HCT116 (cell line): ENCODE measurements around the gene RHBDF2. TPM values are rescaled to one million over a fixed set of nuclear protein-coding genes. Genes with fewer than 3 reads are reported as not detected.

ENCODE experiments used
- ATAC-seq: fragments of 200-7000 bp; cut with Tn5 transposase; 2 replicates; pipeline ENCODE4 v1.9.1; 2020; ENCODE audit warnings: mild to moderate bottlenecking, moderate library complexity
- BruUV-seq: library from RNA; stranded (reverse); fragments of 400-500 nt; replicated peaks from 2 replicates; lab custom pipeline; 2021; lab: Mats Ljungman, UMichigan
- CTCF ChIA-PET: fragments of 300-600 bp; sonication (Branson Sonifier 250); formaldehyde crosslinking; loops from one replicate; lab custom pipeline; 2021; ENCODE audit warnings: antibody characterized with exemption; lab: Charles Lee
- POLR2A ChIA-PET: fragments of 300-600, 350-600 bp; sonication (Branson Sonifier 250); formaldehyde crosslinking; loops from one replicate; lab custom pipeline; 2021; ENCODE audit warnings: antibody characterized with exemption; lab: Charles Lee
- RAD21 ChIA-PET, 2 experiments: fragments of 300-600 bp; sonication (Branson Sonifier 250); formaldehyde crosslinking; loops; one replicate each; lab custom pipeline; 2023; ENCODE audit warnings: low total read pairs in 2 of 2; ENCODE audit not compliant: uncharacterized antibody in 2 of 2, unreplicated experiment in 2 of 2, low non-redundant PET in 1 of 2; lab: Charles Lee
- DNase-seq: peaks from one replicate; pipeline ENCODE4 v3.0.0-alpha.2; 2010; ENCODE audit warnings: low read depth, low spot score
- H2AFZ ChIP-seq: fragments of 200-600 bp; shearing (Covaris generic), sonication (generic); 2 replicates; pipeline ENCODE4 v1.6.1; 2017; ENCODE audit warnings: low read depth, mixed run types, mixed read lengths, antibody characterized with exemption, low read length; ENCODE audit not compliant: poor library complexity, severe bottlenecking
- H3K27ac ChIP-seq: 2 replicates; pipeline ENCODE4 v1.5.1; 2012; ENCODE audit warnings: low read depth, low read length
- H3K27me3 ChIP-seq: fragments of 200-600 bp; sonication (generic); 2 replicates; pipeline ENCODE4 v1.6.1; 2016; ENCODE audit warnings: mixed run types, low read length, mixed read lengths; ENCODE audit not compliant: insufficient read depth
- H3K36me3 ChIP-seq, 2 experiments: fragments of 200-500 bp in 1 of 2; fragments of 200-600 bp in 1 of 2; sonication (Bioruptor generic) in 1 of 2; sonication (generic) in 1 of 2; 2 replicates each; pipeline versions ENCODE4 v1.5.1 to v1.6.1; 2014 to 2016; ENCODE audit warnings: low read length in 2 of 2, inconsistent platforms in 1 of 2, mixed read lengths in 1 of 2, mixed run types in 1 of 2; ENCODE audit not compliant: insufficient read depth in 2 of 2, control insufficient read depth in 1 of 2
- H3K4me1 ChIP-seq, 2 experiments: fragments of 200-600 bp in 1 of 2; sonication (generic) in 1 of 2; 2 replicates each; pipeline versions ENCODE4 v1.5.1 to v1.6.1; 2012 to 2017; ENCODE audit warnings: low read length in 2 of 2, inconsistent platforms in 1 of 2, mild to moderate bottlenecking in 1 of 2, mixed read lengths in 1 of 2, mixed run types in 1 of 2, moderate library complexity in 1 of 2; ENCODE audit not compliant: insufficient read depth in 2 of 2, control insufficient read depth in 1 of 2
- H3K4me2 ChIP-seq: fragments of 200-600 bp; sonication (generic); 2 replicates; pipeline ENCODE4 v1.6.1; 2017; ENCODE audit warnings: mixed run types, low read length, mixed read lengths
- H3K4me3 ChIP-seq, 2 experiments: fragments of 200-600 bp in 1 of 2; sonication (generic) in 1 of 2; replicated peaks in 1 of 2; 2 replicates each; pipeline ENCODE4 v1.5.1; 2011 to 2016; ENCODE audit warnings: low read length in 2 of 2, control low read depth in 1 of 2, low read depth in 1 of 2, mild to moderate bottlenecking in 1 of 2, mixed read lengths in 1 of 2, mixed run types in 1 of 2
- H3K79me2 ChIP-seq: fragments of 200-600 bp; sonication (generic); 2 replicates; pipeline ENCODE4 v1.6.1; 2017; ENCODE audit warnings: mild to moderate bottlenecking, mixed run types, low read length, moderate library complexity, mixed read lengths; ENCODE audit not compliant: insufficient read depth
- H3K9ac ChIP-seq: fragments of 200-600 bp; sonication (generic); 2 replicates; pipeline ENCODE4 v1.6.1; 2016; ENCODE audit warnings: low read length, mixed read lengths
- H3K9me2 ChIP-seq: fragments of 200-600 bp; sonication (generic), shearing (Covaris generic); 2 replicates; pipeline ENCODE4 v1.6.1; 2017; ENCODE audit warnings: mixed run types, mild to moderate bottlenecking, moderate library complexity; ENCODE audit not compliant: insufficient read depth
- H3K9me3 ChIP-seq, 2 experiments: fragments of 200-500 bp in 1 of 2; fragments of 200-600 bp in 1 of 2; sonication (Bioruptor generic) in 1 of 2; sonication (generic) in 1 of 2; 2 replicates each; pipeline ENCODE4 v1.6.1; 2014 to 2017; ENCODE audit warnings: low read length in 2 of 2, mixed read lengths in 2 of 2, inconsistent platforms in 1 of 2, low read depth in 1 of 2, mild to moderate bottlenecking in 1 of 2, mixed run types in 1 of 2, moderate library complexity in 1 of 2; ENCODE audit not compliant: control insufficient read depth in 1 of 2, insufficient read depth in 1 of 2
- H4K20me1 ChIP-seq: fragments of 200-600 bp; sonication (generic), shearing (Covaris generic); 2 replicates; pipeline ENCODE4 v1.6.1; 2017; ENCODE audit warnings: mixed run types, mild to moderate bottlenecking, moderate library complexity; ENCODE audit not compliant: insufficient read depth
- CTCF ChIP-seq, 3 experiments: fragments of 200-600 bp in 1 of 3; sonication (generic) in 1 of 3; IDR thresholded peaks in 2 of 3; conservative IDR thresholded peaks in 1 of 3; 2 replicates each; pipeline ENCODE4 v1.5.1; 2012 to 2017; ENCODE audit warnings: low read depth in 2 of 3, low read length in 2 of 3, antibody characterized with exemption in 1 of 3, borderline replicate concordance in 1 of 3, control low read depth in 1 of 3, mild to moderate bottlenecking in 1 of 3, mixed read lengths in 1 of 3, mixed run types in 1 of 3, moderate library complexity in 1 of 3; ENCODE audit not compliant: insufficient read depth in 1 of 3
- ELF1 ChIP-seq: IDR thresholded peaks from 2 replicates; pipeline ENCODE4 v1.6.1; 2012; ENCODE audit warnings: low read depth, borderline replicate concordance
- EZH2 ChIP-seq: fragments of 200-600 bp; sonication (generic); IDR thresholded peaks from 2 replicates; pipeline ENCODE4 v1.6.1; 2017; ENCODE audit warnings: antibody characterized with exemption, mixed run types
- EZH2phosphoT487 ChIP-seq: fragments of 200-600 bp; IDR thresholded peaks from 2 replicates; pipeline ENCODE4 v1.6.1; 2018; ENCODE audit warnings: antibody characterized with exemption, borderline replicate concordance
- FOSL1 ChIP-seq: IDR thresholded peaks from 2 replicates; pipeline ENCODE4 v1.6.1; 2012; ENCODE audit warnings: low read depth
- JUND ChIP-seq: IDR thresholded peaks from 2 replicates; pipeline ENCODE4 v1.6.1; 2012
- POLR2A ChIP-seq: IDR thresholded peaks from 2 replicates; pipeline ENCODE4 v1.7.0; 2011; ENCODE audit warnings: borderline replicate concordance; ENCODE audit not compliant: insufficient read depth, insufficient read length; ENCODE audit errors: extremely low read depth
- SIN3A ChIP-seq: IDR thresholded peaks from 2 replicates; pipeline ENCODE4 v1.6.1; 2012; ENCODE audit warnings: low read depth
- TCF7L2 ChIP-seq: IDR thresholded peaks from 2 replicates; pipeline ENCODE4 v1.7.0; 2011; ENCODE audit warnings: borderline replicate concordance, inconsistent platforms; ENCODE audit not compliant: insufficient read depth, insufficient read length; ENCODE audit errors: extremely low read depth
- YY1 ChIP-seq: IDR thresholded peaks from 2 replicates; pipeline ENCODE4 v1.6.1; 2011; ENCODE audit warnings: low read length, low read depth, moderate library complexity, mild to moderate bottlenecking; ENCODE audit not compliant: insufficient replicate concordance; ENCODE audit errors: extremely low read depth
- ZFX ChIP-seq: fragments of 450-650 bp; IDR thresholded peaks from 2 replicates; pipeline ENCODE4 v1.6.1; 2017
- ZNF274 ChIP-seq: fragments of 200-500 bp; sonication (Bioruptor generic); IDR thresholded peaks from 2 replicates; pipeline ENCODE4 v1.6.1; 2014; ENCODE audit warnings: mild to moderate bottlenecking, low read depth, low read length, inconsistent platforms
- intact Hi-C: fragments of 100-400 bp; cut with micrococcal nuclease; formaldehyde crosslinking; loops from 2 replicates; pipeline ENCODE4 v1.10.0; 2022
- total RNA-seq: library from RNA; stranded (reverse); gene quantifications from one replicate; pipeline ENCODE4 v1.2.1, GENCODE V29; 2021; ENCODE audit not compliant: unreplicated experiment
- TF ChIP-seq, protein P1 (sequence below): IDR thresholded peaks from 2 replicates; pipeline ENCODE4 v1.6.1; 2012

RHBDF2 gene
- total RNA-seq, 1 experiment from 2014 or later = 61.1 TPM

GRCh38 chr17:76472258-76472645 lies 29.0 kb downstream of the RHBDF2 start:
- Histone ChIP-seq H3K9me3 (no peaks in the 10 kb centered on the region), H3K27me3 (no peaks in the 10 kb centered on the region), H3K27ac (no peak overlapping the region; the same call in 1 of the 2 replicates), H2AFZ (no peak overlapping the region), H3K79me2 (no peaks in the 10 kb centered on the region), H3K4me2 (no peak overlapping the region), H3K36me3 (peaks cover 12 to 25% of the 10 kb centered on the region in 2 experiments; a peak in 3 of 4 replicates), H3K4me3 (no peak overlapping the region), H3K9me2 (no peaks in the 10 kb centered on the region), H3K4me1 (no peaks in the 10 kb centered on the region), H3K9ac (no peak overlapping the region), H4K20me1 (no peaks in the 10 kb centered on the region)
- ChIA-PET POLR2A (no interaction called here), CTCF (no interaction called here), RAD21 (interaction anchor here in 1 of 2 experiments (1.2 kb wide), 1 partner anchor 34 kb away, joined by 3 read pairs; no protein-coding TSS in a partner anchor)
- intact Hi-C loops = no loop called here
- DNase-seq = no peak
- no peak for TF ChIP-seq ZFX
- TF ChIP-seq YY1 = no peak
- TF ChIP-seq, protein P1, sequence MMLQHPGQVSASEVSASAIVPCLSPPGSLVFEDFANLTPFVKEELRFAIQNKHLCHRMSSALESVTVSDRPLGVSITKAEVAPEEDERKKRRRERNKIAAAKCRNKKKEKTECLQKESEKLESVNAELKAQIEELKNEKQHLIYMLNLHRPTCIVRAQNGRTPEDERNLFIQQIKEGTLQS = no peak
- TF ChIP-seq ELF1 = no peak
- no peak for TF ChIP-seq JUND
- no peak for TF ChIP-seq FOSL1
- BruUV-seq = no TSS peak
- ATAC-seq = no peak

DNA sequence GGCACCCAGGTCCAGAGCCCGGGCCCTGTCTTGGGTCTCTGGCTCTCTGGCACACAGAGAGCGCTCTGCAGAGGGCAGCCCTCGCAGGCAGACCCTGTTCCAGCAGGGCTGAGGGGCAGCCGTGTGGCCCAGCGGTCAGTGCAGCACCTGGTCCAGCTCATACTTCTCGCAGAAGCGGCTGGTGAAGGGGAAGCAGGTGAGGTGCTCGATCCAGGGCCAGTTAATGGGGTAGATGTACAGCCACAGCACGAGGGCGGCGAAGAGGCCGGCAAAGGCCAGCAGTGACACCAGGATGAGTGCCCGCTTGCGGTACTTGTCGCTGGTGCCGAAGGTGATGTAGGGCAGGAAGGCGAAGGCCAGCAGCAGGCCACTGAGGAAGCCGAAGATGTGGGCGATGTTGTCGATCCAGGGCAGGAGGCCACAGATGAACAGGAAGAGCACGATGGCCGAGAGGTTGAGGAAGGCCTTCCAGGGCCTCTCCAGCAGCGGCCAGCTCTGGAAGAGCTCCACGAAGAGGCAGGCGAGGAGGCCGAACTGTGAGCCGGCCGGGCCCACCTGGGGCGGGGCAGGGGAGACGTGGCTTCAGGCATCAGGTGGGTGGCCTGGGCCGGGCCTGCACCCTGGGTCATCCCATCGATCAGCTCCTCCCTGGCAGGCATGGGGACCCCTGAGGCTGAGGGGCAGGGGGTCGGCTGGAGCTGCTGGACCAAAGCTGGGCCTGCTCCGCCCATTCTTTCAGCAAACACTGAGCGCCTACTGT lies 29.5 kb downstream of the RHBDF2 start:
- Histone ChIP-seq H2AFZ (no peak overlapping the region), H3K4me1 (no peaks in the 10 kb centered on the region), H3K36me3 (peaks cover 12 to 25% of the 10 kb centered on the region in 2 experiments; a peak in 3 of 4 replicates), H3K27me3 (no peaks in the 10 kb centered on the region), H3K9ac (no peak overlapping the region), H4K20me1 (no peaks in the 10 kb centered on the region), H3K4me3 (no peak overlapping the region), H3K79me2 (no peaks in the 10 kb centered on the region), H3K9me3 (no peaks in the 10 kb centered on the region), H3K4me2 (no peak overlapping the region), H3K9me2 (no peaks in the 10 kb centered on the region), H3K27ac (no peak overlapping the region; the same call in 1 of the 2 replicates)
- ChIA-PET CTCF (no interaction called here), POLR2A (no interaction called here), RAD21 (interaction anchor here in 1 of 2 experiments (1.2 kb wide), 1 partner anchor 35 kb away, joined by 3 read pairs; no protein-coding TSS in a partner anchor)
- DNase-seq (no peak), ATAC-seq (no peak)
- BruUV-seq = no TSS peak
- intact Hi-C loops = no loop called here
- no peak for TF ChIP-seq POLR2A
- TF ChIP-seq ELF1 = no peak
- TF ChIP-seq EZH2 = no peak
- TF ChIP-seq EZH2phosphoT487 = no peak
- TF ChIP-seq YY1 = no peak
- TF ChIP-seq ZFX = no peak
- no peak for TF ChIP-seq ZNF274
- no peak for TF ChIP-seq CTCF (IDR thresholded peaks at IDR 0.05 in 2 of 3, conservative IDR thresholded peaks at IDR 0.05 in 1 of 3; ENCODE audit: borderline replicate concordance in 1 of 3, insufficient read depth in 1 of 3, low read depth in 2 of 3, low read length in 2 of 3)
- TF ChIP-seq JUND = no peak
- no peak for TF ChIP-seq SIN3A
- no peak for TF ChIP-seq TCF7L2
